Measurements from ENCODE around the gene PTGER1. TPM values are rescaled to one million over a fixed set of nuclear protein-coding genes. Genes with fewer than 3 reads are reported as not detected.

The PTGER1 gene
- total and polyA plus RNA-seq, 10 of the 15 experiments (the other 5 are each of a cell fraction or from before 2014, with no cell fraction given): not detected

DNA sequence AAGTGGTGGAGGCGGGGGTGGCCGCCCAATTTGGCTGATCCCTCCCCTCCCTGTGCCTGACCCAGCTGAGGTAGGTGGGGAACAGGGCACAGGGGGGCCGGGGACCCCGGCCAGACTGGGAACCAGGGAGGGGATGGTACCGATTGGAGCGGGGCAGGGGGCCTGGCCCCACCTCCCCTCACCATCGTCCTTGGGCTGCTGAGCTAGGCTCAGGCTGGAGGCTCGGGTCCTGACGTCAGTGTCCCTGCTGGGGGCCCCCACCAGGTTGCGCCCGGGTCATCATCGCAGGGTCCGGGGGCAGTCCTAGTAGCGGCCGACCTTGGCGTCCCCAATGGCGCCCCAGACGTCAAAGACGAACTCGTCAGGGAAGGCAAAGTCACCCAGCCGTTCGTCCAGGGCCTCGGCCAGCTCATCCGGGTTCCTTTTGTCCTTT lies 3.0 kb upstream of the PTGER1 start:
- H3K27me3 ChIP-seq (replicated peaks in 1 of 2; ENCODE audit: control insufficient read depth in 2 of 2, insufficient read depth in 2 of 2, low read length in 1 of 2): peaks cover 3% of the 10 kb centered on the region in 2 experiments; a peak in 3 of 4 replicates
- no peak for FAIRE-seq
- no peak overlapping the region for H3K4me2 ChIP-seq (ENCODE audit: control insufficient read depth, insufficient read depth)
- ChIA-PET CTCF (interaction anchor here (1.2 to 5.1 kb wide), 3 partner anchors 10 to 280 kb away, joined by 6 to 42 read pairs (median 11); partner anchors contain the start of gene PKN1), RAD21 (ENCODE audit: unreplicated experiment) (interaction anchor here (0.8 to 2.2 kb wide), 4 partner anchors 46 to 341 kb away, joined by 3 to 7 read pairs (median 4); partner anchors contain the start of gene ASF1B), POLR2A (no interaction called here), SMC1A (ENCODE audit: uncharacterized antibody, unreplicated experiment) (interaction anchor here (1.2 kb wide), 1 partner anchor 130 kb away, joined by 4 read pairs; no protein-coding TSS in a partner anchor)
- WGBS (ENCODE audit: insufficient coverage, insufficient replicate concordance, low lambda C conversion rate, missing lambda C conversion rate): 50% methylated on average over 23 of the region's 24 CpGs
- H3K27ac ChIP-seq (ENCODE audit: control insufficient read depth, insufficient read depth): no peak overlapping the region
- H4K20me1 ChIP-seq (ENCODE audit: control insufficient read depth, insufficient read depth): no peaks in the 10 kb centered on the region; the same call in 1 of the 2 replicates
- H3K9ac ChIP-seq (ENCODE audit: control insufficient read depth, insufficient read depth, low read length): no peak overlapping the region
- H3K9me3 ChIP-seq (replicated peaks; ENCODE audit: control insufficient read depth, insufficient read depth, low read length): no peaks in the 10 kb centered on the region
- no peak for ATAC-seq
- H2AFZ ChIP-seq (ENCODE audit: control insufficient read depth, low read depth, low read length): no peak overlapping the region
- no peak for DNase-seq (ENCODE audit: low read depth, low spot score)
- no TSS peak for BruUV-seq (replicated peaks)
- H3K4me1 ChIP-seq (ENCODE audit: control insufficient read depth, insufficient read depth, low read length): no peaks in the 10 kb centered on the region; the same call in 1 of the 2 replicates
- in situ Hi-C loops (cut with MboI) (no loop called here), intact Hi-C loops (cut with micrococcal nuclease; ENCODE audit: unreplicated experiment) (loop anchor here (10.0 kb wide), 1 partner anchor 123 kb away; no protein-coding TSS in a partner anchor)
- H3K4me3 ChIP-seq: no peak overlapping the region
- no peaks in the 10 kb centered on the region; a peak in 1 of 4 replicates for H3K36me3 ChIP-seq (ENCODE audit: control insufficient read depth in 2 of 2, insufficient read depth in 2 of 2, low read length in 1 of 2)
- TF ChIP-seq POLR2A (IDR thresholded peaks at IDR 0.05; ENCODE audit: low read depth, low read length): no peak
- TF ChIP-seq, protein P1, sequence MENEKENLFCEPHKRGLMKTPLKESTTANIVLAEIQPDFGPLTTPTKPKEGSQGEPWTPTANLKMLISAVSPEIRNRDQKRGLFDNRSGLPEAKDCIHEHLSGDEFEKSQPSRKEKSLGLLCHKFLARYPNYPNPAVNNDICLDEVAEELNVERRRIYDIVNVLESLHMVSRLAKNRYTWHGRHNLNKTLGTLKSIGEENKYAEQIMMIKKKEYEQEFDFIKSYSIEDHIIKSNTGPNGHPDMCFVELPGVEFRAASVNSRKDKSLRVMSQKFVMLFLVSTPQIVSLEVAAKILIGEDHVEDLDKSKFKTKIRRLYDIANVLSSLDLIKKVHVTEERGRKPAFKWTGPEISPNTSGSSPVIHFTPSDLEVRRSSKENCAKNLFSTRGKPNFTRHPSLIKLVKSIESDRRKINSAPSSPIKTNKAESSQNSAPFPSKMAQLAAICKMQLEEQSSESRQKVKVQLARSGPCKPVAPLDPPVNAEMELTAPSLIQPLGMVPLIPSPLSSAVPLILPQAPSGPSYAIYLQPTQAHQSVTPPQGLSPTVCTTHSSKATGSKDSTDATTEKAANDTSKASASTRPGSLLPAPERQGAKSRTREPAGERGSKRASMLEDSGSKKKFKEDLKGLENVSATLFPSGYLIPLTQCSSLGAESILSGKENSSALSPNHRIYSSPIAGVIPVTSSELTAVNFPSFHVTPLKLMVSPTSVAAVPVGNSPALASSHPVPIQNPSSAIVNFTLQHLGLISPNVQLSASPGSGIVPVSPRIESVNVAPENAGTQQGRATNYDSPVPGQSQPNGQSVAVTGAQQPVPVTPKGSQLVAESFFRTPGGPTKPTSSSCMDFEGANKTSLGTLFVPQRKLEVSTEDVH (IDR thresholded peaks at IDR 0.05; ENCODE audit: low read depth, partially characterized antibody): no peak
- H3K79me2 ChIP-seq (ENCODE audit: control insufficient read depth, insufficient read depth, low read length): no peaks in the 10 kb centered on the region

All from GM12878 (cell line).